Effector CD8-positive, alpha-beta T cell (primary cell): ENCODE data around the gene BICD1.

Source experiments
- DNase-seq: peaks from one replicate; lab custom pipeline; 2025; lab: John Stamatoyannopoulos, UW

The BICD1 gene

GRCh38 chr12:32344047-32344446, 237.4 kb downstream of the BICD1 start:
- DNase-seq, result no peak

- no peak for DNase-seq
Observed at GRCh38 chr12:32353540-32353939, 246.9 kb downstream of the BICD1 start.

DNA sequence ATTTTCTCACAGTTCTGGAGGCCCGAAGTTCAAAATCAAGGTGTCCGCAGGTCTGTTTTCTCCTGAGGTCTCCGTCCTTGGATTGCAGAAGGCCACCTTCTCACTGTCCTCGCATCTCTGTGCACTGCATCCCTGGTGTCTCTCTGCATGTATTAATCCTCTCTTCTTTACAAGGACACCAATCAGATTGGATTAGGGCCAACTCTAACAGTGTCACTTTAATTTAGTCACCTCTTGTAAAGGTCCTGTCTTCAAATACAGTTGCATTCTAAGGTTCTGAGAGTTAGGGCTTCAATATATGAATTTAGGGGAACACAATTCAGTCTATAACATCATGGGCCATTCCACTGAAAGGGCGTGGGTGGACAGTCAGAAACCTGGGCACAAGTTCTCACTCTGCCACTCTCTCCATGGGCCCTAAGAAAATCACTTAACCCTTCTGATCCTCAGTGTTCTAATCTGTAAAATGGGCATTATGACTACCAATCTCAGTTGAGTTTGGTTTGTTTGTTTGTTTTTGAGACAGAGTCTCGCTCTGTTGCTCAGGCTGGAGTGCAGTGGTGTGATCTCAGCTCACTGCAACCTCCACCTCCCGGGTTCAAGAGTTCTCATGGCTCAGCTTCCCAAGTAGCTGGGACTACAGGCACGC, 251.1 kb downstream of the BICD1 start:
- DNase-seq, result no peak

- no peak for DNase-seq
Observed at GRCh38 chr12:32360956-32361355, 254.3 kb downstream of the BICD1 start.

GRCh38 chr12:32362892-32363291, 256.2 kb downstream of the BICD1 start:
- no peak for DNase-seq

DNA sequence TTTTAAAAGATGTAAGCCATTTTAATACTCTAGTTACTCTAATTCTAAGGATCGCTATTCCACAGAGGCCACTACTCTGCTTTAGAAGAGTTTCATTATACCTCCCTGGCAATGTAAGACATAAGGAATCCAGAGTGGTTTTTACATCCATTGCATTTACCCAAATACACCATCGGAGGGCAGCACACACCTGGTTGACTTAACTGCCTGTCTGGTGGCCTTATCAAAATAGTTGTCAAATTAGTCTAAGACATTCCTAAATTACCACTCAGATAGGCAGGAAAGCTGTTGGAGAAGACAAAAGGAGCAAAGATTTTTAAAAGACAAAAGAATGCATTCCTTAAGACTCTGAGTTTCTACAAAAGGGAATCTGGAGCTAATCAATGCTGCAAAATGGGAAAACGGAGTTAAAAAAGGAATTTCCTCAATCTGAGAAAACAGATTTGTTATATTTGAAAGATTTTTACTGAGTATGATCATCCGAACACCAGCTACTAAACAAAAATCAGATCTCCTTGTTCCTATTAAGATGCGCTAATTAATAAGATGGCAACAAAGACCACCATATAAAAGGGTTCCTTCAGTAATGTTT, 258.9 kb downstream of the BICD1 start:
- DNase-seq, result no peak

- no peak for DNase-seq
Observed at GRCh38 chr12:32366714-32367113, 260.1 kb downstream of the BICD1 start.

DNA sequence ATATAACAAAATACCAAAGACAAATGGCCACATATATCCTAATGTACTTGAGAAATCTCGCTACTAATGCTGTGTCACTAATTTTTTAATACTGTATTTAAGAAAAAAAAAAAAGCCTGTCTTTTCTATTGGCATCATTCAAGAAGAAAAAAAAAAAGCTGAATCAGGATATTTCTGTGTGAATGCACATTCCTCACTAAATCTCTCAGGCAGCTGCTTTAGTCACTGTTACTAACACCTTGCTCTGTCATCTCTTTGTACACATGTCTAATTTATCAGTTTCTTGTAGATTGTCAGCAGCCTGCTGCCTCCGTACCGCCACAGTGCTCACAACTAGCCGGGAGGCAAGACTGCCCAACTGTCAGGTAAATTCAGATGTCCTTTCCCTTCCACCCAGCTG, 260.7 kb downstream of the BICD1 start:
- DNase-seq, result no peak

- no peak for DNase-seq
Observed at GRCh38 chr12:32369202-32369601, 262.6 kb downstream of the BICD1 start.

- DNase-seq, result no peak
Observed at GRCh38 chr12:32377344-32378055, 270.9 kb downstream of the BICD1 start.

DNA sequence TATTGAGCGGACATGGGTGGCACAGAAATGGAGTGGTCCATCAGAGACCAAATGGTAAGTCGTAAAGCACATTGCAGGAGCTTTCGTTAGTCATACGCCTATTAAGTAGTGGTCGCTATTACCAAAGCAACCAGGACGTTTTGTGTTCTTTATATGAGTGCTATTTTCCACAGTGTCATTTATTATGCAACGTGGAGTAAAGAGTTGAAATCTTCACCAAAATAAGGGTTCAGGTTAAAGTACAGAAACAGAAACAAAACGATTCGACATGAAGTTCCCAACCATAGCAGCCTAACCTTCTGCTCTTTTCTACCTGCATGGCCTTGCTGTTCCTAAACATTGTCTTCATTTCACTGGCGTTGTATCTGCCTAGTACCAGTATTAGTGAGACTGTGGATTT, 272.6 kb downstream of the BICD1 start:
- no peak for DNase-seq

DNA sequence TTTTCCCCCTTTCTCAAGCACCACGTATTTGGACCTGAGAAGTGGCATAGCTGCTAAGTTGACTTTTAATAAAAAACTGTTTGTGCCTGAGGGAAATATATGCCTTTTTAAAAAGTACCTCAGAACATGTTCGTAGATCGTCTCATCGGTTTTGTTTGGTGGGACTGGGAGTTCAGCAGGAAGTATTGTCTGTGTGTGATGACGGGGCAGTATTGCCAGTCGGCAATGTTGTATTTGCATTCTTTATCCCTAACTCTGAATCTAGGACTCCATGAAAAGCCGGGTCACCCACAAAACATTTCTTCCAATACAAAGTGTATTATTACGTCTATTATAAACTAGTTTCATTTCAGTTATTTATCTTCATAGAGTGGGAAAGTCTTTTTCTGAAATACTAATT, 273.0 kb downstream of the BICD1 start:
- no peak for DNase-seq

DNA sequence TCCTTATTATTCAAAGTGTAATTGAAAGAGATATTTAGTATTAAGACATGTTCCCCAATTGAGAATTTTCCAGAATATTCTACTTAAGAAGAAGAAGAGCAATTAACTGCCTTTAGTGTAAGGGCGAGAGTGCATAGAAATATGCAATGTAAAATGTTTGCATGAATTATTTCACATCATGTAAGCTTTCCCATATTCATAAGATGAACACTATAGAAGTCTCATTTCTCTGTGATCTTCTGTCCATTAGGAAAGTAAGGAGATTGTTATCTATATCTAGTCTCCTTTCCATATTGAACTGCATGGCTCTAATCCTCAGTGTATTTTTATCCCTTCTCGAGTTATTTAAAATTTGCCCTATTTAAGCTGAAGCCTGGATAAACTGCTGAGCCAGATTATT, 275.6 kb downstream of the BICD1 start:
- no peak for DNase-seq

DNA sequence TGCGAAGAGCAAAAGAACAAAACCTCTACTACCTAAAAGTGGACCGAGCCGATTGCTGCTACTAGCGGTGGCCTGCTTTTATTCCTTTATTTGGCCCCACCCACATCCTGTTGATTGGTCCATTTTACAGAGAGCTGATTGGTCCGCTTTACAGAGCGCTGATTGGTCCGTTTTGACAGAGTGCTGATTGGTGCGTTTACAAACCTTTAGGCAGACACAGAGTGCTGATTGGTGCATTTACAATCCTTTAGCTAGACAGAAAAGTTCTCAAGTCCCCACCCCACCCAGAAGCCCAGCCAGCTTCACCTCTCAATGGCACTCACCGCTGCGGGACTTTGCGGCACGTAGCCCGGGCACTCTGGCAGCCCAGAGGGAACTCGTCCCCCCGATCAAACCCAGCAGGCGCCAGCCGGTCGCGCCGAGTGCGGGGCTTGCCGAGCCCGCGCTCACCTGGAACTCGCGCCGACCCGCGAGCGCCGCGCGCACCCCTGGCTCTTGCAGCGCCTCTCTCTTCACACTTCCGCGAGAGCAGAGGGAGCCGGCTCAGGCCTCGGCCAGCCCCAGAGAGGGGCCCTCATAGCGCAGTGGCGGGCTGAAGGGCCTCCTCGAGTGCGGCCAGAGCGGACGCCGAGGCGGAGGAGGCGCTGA, 284.0 kb downstream of the BICD1 start:
- DNase-seq, result no peak

DNA sequence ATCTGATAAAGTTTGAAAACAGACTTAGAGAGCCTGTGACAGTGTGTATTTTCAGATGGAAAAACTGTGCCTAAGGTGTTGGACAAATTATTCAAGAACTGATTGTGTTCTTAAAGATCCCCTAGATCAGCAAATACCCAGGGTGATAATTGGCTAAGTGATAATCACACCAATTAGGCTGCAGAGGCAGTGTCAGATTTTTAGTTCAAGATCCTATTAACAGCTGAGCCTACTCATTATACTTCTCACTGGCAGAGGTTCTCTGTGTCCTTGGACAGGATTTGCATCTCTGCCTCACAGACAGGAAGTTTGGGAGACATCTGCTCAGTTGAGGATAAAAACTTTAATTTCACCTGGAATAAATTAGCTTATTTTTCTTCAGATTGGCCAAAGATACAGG, 288.4 kb downstream of the BICD1 start:
- no peak for DNase-seq

GRCh38 chr12:32397696-32398095, 291.0 kb downstream of the BICD1 start:
- DNase-seq, result no peak

DNA sequence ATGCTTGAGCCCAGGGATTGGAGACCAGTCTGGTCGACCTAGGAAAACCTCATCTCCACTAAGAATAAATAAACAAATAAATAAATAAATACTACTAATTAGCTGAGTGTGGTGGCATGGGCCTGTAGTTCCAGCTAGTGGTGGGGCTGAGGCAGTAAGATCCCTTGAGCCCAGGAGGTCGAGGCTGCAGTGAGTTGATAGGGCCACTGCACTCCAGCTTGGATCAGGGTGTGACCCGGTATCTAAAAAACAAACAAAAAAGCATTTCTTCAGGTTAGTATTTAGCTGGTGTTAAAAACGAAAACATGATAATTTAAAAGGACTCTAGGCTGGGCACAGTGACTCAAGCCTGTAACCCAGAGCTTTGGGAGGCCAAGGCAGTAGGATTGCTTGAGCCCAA, 291.5 kb downstream of the BICD1 start:
- DNase-seq, result no peak

DNA sequence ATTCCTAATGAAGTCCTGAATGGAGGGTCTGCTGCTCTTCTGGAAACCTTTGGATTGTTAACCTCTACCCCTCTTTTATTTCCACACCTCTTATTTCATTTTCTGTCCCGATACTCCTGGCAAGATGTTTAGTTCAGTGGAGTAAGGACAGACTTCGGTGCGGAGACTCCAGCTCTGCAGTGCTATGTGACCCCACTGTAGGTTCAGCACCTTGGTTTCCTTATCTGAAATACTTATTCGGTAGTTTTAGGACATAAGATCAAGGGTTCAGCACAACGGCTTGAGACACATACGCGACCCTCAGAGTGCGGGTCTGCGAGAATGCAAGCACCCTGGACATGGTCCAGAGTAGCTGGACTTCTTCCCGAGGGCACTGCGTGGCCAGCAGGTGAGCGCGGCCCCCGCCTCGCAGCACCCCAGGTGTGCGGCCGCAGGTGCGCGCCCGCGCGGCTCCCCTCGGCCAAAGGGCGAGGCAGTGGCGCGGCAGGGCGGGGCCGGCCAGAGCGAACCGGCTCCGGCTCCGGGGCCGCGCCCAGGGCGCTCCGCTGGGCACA, 292.2 kb downstream of the BICD1 start:
- no peak for DNase-seq

GRCh38 chr12:32399370-32400113, 292.9 kb downstream of the BICD1 start, which contains the start of gene FGD4:
Gene FGD4 (plus strand): TSS chr12:32399558.
- DNase-seq, result peak; percentile 36

DNA sequence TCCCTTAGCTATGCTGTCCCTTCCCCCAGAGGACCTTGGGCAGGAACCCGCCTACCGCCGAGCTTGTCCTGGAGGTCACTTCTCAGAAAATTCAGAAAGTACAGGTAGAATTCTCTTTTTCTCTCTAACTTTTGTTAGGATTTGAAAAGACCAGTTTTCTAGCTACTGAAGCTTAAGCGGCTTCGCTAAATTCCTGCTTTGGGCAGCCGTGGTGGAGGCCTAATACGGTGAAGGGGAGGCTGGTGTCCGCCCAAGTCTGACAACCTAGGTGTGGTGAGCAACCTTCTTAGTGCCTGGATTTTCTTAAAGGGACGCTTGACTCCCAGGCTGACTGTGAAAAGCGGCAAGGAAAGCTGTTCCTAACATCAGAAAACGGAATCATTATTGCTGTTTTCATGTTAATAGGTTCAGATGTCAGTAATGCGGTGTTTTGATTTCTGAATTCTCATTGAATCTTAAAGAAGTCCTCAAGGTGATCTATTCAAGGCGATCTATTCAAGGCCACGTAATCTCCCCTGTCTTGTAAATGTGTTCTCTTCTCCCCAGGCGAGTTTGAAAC, 293.5 kb downstream of the BICD1 start:
- DNase-seq, result no peak

GRCh38 chr12:32400866-32401265, 294.2 kb downstream of the BICD1 start:
- DNase-seq, result no peak
